B cell (primary cell): Measurements from ENCODE around the gene KRT24. TPM values are rescaled to one million over a fixed set of nuclear protein-coding genes. Genes with fewer than 3 reads are reported as not detected.

ENCODE experiments used
- ATAC-seq: fragments of 200-7000 bp; cut with Tn5 transposase; one replicate; pipeline ENCODE4 v1.10.0; 2021; ENCODE audit warnings: low read depth, mild to moderate bottlenecking, moderate number of reproducible peaks, moderate library complexity
- CTCF ChIA-PET: fragments of 350-600 bp; sonication (Branson Sonifier 250); formaldehyde crosslinking; loops from one replicate; lab custom pipeline; 2021; ENCODE audit warnings: antibody characterized with exemption, inconsistent platforms; lab: Charles Lee
- POLR2A ChIA-PET: fragments of 350-600 bp; sonication (Branson Sonifier 250); formaldehyde crosslinking; loops from one replicate; lab custom pipeline; 2021; ENCODE audit warnings: antibody characterized with exemption; lab: Charles Lee
- DNase-seq: peaks from one replicate; pipeline ENCODE4 v3.0.0; 2013
- H2AFZ ChIP-seq: 2 replicates; pipeline ENCODE4 v1.6.1; 2012; ENCODE audit warnings: mild to moderate bottlenecking, low read depth, low read length; ENCODE audit not compliant: insufficient read depth, poor library complexity, severe bottlenecking
- H3K27ac ChIP-seq, 2 donors: 1 replicate in 1 of 2; 2 replicates in 1 of 2; pipeline ENCODE4 v1.5.1; 2012 to 2013; ENCODE audit warnings: low read length in 2 of 2, mild to moderate bottlenecking in 2 of 2, moderate library complexity in 1 of 2
- H3K27me3 ChIP-seq, 4 experiments: fragments of 200-600 bp in 1 of 4; sonication (generic) in 1 of 4; replicated peaks in 1 of 4; 1 replicate in 2 of 4; 2 replicates in 2 of 4; pipeline versions ENCODE4 v1.6.1 to v1.7.0; 2013 to 2016; ENCODE audit warnings: low read length in 3 of 4, mild to moderate bottlenecking in 2 of 4, mixed read lengths in 1 of 4, moderate library complexity in 1 of 4; ENCODE audit not compliant: insufficient read depth in 4 of 4, control insufficient read depth in 3 of 4; ENCODE audit errors: control extremely low read depth in 1 of 4
- H3K36me3 ChIP-seq, 2 experiments: replicated peaks in 1 of 2; 1 replicate in 1 of 2; 2 replicates in 1 of 2; pipeline versions ENCODE4 v1.6.1 to v1.7.1; 2013; ENCODE audit warnings: low read length in 1 of 2; ENCODE audit not compliant: insufficient read depth in 2 of 2, control insufficient read depth in 1 of 2; ENCODE audit errors: control extremely low read depth in 1 of 2, extremely low read depth in 1 of 2
- H3K4me1 ChIP-seq, 2 donors: fragments of 200-600 bp in 1 of 2; sonication (generic) in 1 of 2; 1 replicate in 1 of 2; 2 replicates in 1 of 2; pipeline versions ENCODE4 v1.5.1 to v1.6.1; 2013 to 2017; ENCODE audit warnings: low read length in 2 of 2; ENCODE audit not compliant: control insufficient read depth in 2 of 2, insufficient read depth in 2 of 2
- H3K4me2 ChIP-seq: replicated peaks from 2 replicates; pipeline ENCODE3; 2012; ENCODE audit warnings: mild to moderate bottlenecking, low read depth, low read length; ENCODE audit not compliant: poor library complexity, severe bottlenecking
- H3K4me3 ChIP-seq, 5 experiments: fragments of 200-600 bp in 1 of 5; sonication (generic) in 1 of 5; 1 replicate in 3 of 5; 2 replicates in 2 of 5; pipeline versions ENCODE4 v1.5.1 to v1.7.0; 2011 to 2016; ENCODE audit warnings: low read length in 4 of 5, mild to moderate bottlenecking in 4 of 5, low read depth in 2 of 5, control low read depth in 1 of 5, moderate library complexity in 1 of 5; ENCODE audit not compliant: insufficient read depth in 1 of 5; ENCODE audit errors: control extremely low read depth in 1 of 5, extremely low read depth in 1 of 5
- H3K79me2 ChIP-seq: fragments of 200-600 bp; sonication (generic); one replicate; pipeline ENCODE4 v1.6.0; 2016; ENCODE audit warnings: low read length; ENCODE audit not compliant: control insufficient read depth, insufficient read depth
- H3K9ac ChIP-seq: fragments of 200-600 bp; sonication (generic); 2 replicates; pipeline ENCODE4 v1.6.1; 2017; ENCODE audit warnings: mild to moderate bottlenecking, low read length, moderate library complexity
- H3K9me3 ChIP-seq, 3 donors: one replicate each; pipeline versions ENCODE4 v1.6.1 to v1.7.1; 2013; ENCODE audit warnings: low read length in 2 of 3; ENCODE audit not compliant: control insufficient read depth in 2 of 3, insufficient read depth in 1 of 3; ENCODE audit errors: control extremely low read depth in 1 of 3
- H4K20me1 ChIP-seq: 2 replicates; pipeline ENCODE4 v1.6.0; 2012; ENCODE audit warnings: mild to moderate bottlenecking, low read length; ENCODE audit not compliant: insufficient read depth, control insufficient read depth, poor library complexity, severe bottlenecking
- H3K27ac Mint-ChIP-seq: one replicate; pipeline ENCODE4 v1.8.0; 2021; ENCODE audit warnings: mixed read lengths
- H3K27me3 Mint-ChIP-seq: one replicate; pipeline ENCODE4 v1.8.0; 2021; ENCODE audit warnings: mixed read lengths
- H3K4me1 Mint-ChIP-seq: one replicate; pipeline ENCODE4 v1.8.0; 2021; ENCODE audit warnings: mixed read lengths
- H3K4me3 Mint-ChIP-seq: one replicate; pipeline ENCODE4 v1.8.0; 2021; ENCODE audit warnings: mixed read lengths
- H3K9me3 Mint-ChIP-seq: one replicate; pipeline ENCODE4 v1.8.0; 2022; ENCODE audit warnings: mixed read lengths; ENCODE audit not compliant: insufficient read depth
- EZH2 ChIP-seq: IDR thresholded peaks from 2 replicates; pipeline ENCODE4 v1.6.1; 2012; ENCODE audit warnings: borderline replicate concordance, low read depth, mild to moderate bottlenecking, moderate library complexity, low read length; ENCODE audit not compliant: insufficient read depth, poor library complexity, severe bottlenecking
- WGBS: methylation state at CpG from one replicate; pipeline ENCODE4 v1.1.5; 2013; ENCODE audit warnings: missing lambda C conversion rate; ENCODE audit not compliant: insufficient coverage; 5-methylcytosine and 5-hydroxymethylcytosine counted together
- intact Hi-C: fragments of 100-400 bp; cut with micrococcal nuclease; formaldehyde crosslinking; loops from one replicate; pipeline ENCODE4 v1.10.0; 2022
- polyA plus RNA-seq: library from polyadenylated mRNA; depleted of rRNA; stranded (reverse); fragments of >200 nt; gene quantifications from 2 replicates; pipeline ENCODE4 v1.2.3, GENCODE V29; 2012
- total RNA-seq, 2 donors: library from RNA; stranded (reverse); fragments of 120-200 nt in 1 of 2; gene quantifications; 1 replicate in 1 of 2; 2 replicates in 1 of 2; pipeline versions ENCODE4 v1.2.3 to v1.2.4, GENCODE V29; 2013 to 2022
- TF ChIP-seq, protein P1 (sequence below): fragments of 200-600 bp; IDR thresholded peaks from one replicate; pipeline ENCODE4 v1.8.0; 2022; ENCODE audit warnings: antibody characterized with exemption, mild to moderate bottlenecking

The KRT24 gene
- total and polyA plus RNA-seq, 2 donors (not counting 1 experiment from before 2014, with no cell fraction given): not detected

GRCh38 chr17:40671282-40671681, 32.3 kb downstream of the KRT24 start:
- POLR2A ChIA-PET: no interaction called here
- H3K4me1 Mint-ChIP-seq: no peaks in the 10 kb centered on the region
- no peak for ATAC-seq
- H3K4me3 Mint-ChIP-seq: no peak overlapping the region
- no peaks in the 10 kb centered on the region for H3K9me3 Mint-ChIP-seq
- no peak overlapping the region for H3K27ac Mint-ChIP-seq
- 25% methylated on average over 1 of the region's 4 CpGs for WGBS
- CTCF ChIA-PET: no interaction called here
- H3K4me3 ChIP-seq: no peak overlapping the region
- no peak overlapping the region for H3K9ac ChIP-seq
- no peaks in the 10 kb centered on the region for H3K4me1 ChIP-seq
- TF ChIP-seq, protein P1, sequence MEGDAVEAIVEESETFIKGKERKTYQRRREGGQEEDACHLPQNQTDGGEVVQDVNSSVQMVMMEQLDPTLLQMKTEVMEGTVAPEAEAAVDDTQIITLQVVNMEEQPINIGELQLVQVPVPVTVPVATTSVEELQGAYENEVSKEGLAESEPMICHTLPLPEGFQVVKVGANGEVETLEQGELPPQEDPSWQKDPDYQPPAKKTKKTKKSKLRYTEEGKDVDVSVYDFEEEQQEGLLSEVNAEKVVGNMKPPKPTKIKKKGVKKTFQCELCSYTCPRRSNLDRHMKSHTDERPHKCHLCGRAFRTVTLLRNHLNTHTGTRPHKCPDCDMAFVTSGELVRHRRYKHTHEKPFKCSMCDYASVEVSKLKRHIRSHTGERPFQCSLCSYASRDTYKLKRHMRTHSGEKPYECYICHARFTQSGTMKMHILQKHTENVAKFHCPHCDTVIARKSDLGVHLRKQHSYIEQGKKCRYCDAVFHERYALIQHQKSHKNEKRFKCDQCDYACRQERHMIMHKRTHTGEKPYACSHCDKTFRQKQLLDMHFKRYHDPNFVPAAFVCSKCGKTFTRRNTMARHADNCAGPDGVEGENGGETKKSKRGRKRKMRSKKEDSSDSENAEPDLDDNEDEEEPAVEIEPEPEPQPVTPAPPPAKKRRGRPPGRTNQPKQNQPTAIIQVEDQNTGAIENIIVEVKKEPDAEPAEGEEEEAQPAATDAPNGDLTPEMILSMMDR: no peak
- no peaks in the 10 kb centered on the region for H3K36me3 ChIP-seq
- no peaks in the 10 kb centered on the region for H4K20me1 ChIP-seq
- H3K79me2 ChIP-seq: no peaks in the 10 kb centered on the region
- H3K4me2 ChIP-seq: no peak overlapping the region
- H3K27me3 ChIP-seq: peaks cover 0 to 5% (median 5%) of the 10 kb centered on the region in 4 experiments
- H2AFZ ChIP-seq: no peak overlapping the region
- H3K27ac ChIP-seq: no peak overlapping the region
- intact Hi-C loops: no loop called here
- no peaks in the 10 kb centered on the region for H3K9me3 ChIP-seq
- H3K27me3 Mint-ChIP-seq: peaks cover 29% of the 10 kb centered on the region
- DNase-seq: no peak

- H3K4me1 Mint-ChIP-seq: peaks cover 6% of the 10 kb centered on the region
- H3K27ac Mint-ChIP-seq: no peak overlapping the region
- H3K27me3 ChIP-seq: peaks cover 2 to 36% (median 21%) of the 10 kb centered on the region in 4 experiments
- peaks cover 3 to 4% of the 10 kb centered on the region in 2 donors for H3K4me1 ChIP-seq
- no peak overlapping the region for H3K4me3 Mint-ChIP-seq
- no peaks in the 10 kb centered on the region for H3K9me3 Mint-ChIP-seq
- ChIA-PET CTCF (no interaction called here), POLR2A (interaction anchor here (0.5 to 0.7 kb wide), 2 partner anchors 177 to 549 kb away, joined by 3 to 5 read pairs; no protein-coding TSS in a partner anchor)
- no peak overlapping the region for H3K4me2 ChIP-seq
- DNase-seq (no peak), ATAC-seq (no peak)
- TF ChIP-seq, protein P1: no peak
- no peak for TF ChIP-seq EZH2
- H3K9me3 ChIP-seq: no peaks in the 10 kb centered on the region
- no peaks in the 10 kb centered on the region for H3K36me3 ChIP-seq
- peaks cover 47% of the 10 kb centered on the region for H3K27me3 Mint-ChIP-seq
- H3K27ac ChIP-seq: no peak overlapping the region
- H2AFZ ChIP-seq: no peak overlapping the region
- no peak overlapping the region for H3K4me3 ChIP-seq
- no peak overlapping the region for H3K9ac ChIP-seq
- H3K79me2 ChIP-seq: no peaks in the 10 kb centered on the region
- H4K20me1 ChIP-seq: no peaks in the 10 kb centered on the region
- intact Hi-C loops: no loop called here
Measured at GRCh38 chr17:40666331-40666730, 37.2 kb downstream of the KRT24 start.
